Subcutaneous abdominal adipose tissue (tissue), 5 donors: ENCODE measurements around the gene LCN12.
A peak's percentile ranks its signal among the peaks of the same experiment; 100 is the strongest.

Source experiments
- H3K27ac ChIP-seq: one replicate; pipeline ENCODE4 v1.7.0; 2013; ENCODE audit warnings: low read depth, mild to moderate bottlenecking, inconsistent platforms, low read length, moderate library complexity
- H3K27me3 ChIP-seq, 5 donors: one replicate each; pipeline ENCODE4 v1.7.0; 2013; ENCODE audit warnings: low read length in 5 of 5, inconsistent platforms in 1 of 5; ENCODE audit not compliant: control insufficient read depth in 5 of 5, insufficient read depth in 4 of 5
- H3K36me3 ChIP-seq, 5 donors: one replicate each; pipeline ENCODE4 v1.7.0; 2013; ENCODE audit warnings: low read length in 5 of 5; ENCODE audit not compliant: control insufficient read depth in 5 of 5, insufficient read depth in 5 of 5
- H3K4me1 ChIP-seq, 5 donors: one replicate each; pipeline ENCODE4 v1.7.0; 2013; ENCODE audit warnings: low read length in 5 of 5, mild to moderate bottlenecking in 3 of 5, moderate library complexity in 1 of 5; ENCODE audit not compliant: control insufficient read depth in 5 of 5, insufficient read depth in 5 of 5
- H3K4me3 ChIP-seq, 5 donors: one replicate each; pipeline ENCODE4 v1.7.0; 2013; ENCODE audit warnings: low read length in 5 of 5, low read depth in 1 of 5
- H3K9ac ChIP-seq, 5 donors: one replicate each; pipeline ENCODE4 v1.7.0; 2013; ENCODE audit warnings: low read length in 5 of 5, mild to moderate bottlenecking in 4 of 5, moderate library complexity in 3 of 5
- H3K9me3 ChIP-seq, 5 donors: one replicate each; pipeline ENCODE4 v1.7.0; 2013; ENCODE audit warnings: low read length in 5 of 5; ENCODE audit not compliant: control insufficient read depth in 5 of 5
- donor health status: healthy.
- donor health status: healthy.
- donor health status: healthy.
- donor health status: healthy.
- donor health status: healthy.

Gene LCN12

DNA sequence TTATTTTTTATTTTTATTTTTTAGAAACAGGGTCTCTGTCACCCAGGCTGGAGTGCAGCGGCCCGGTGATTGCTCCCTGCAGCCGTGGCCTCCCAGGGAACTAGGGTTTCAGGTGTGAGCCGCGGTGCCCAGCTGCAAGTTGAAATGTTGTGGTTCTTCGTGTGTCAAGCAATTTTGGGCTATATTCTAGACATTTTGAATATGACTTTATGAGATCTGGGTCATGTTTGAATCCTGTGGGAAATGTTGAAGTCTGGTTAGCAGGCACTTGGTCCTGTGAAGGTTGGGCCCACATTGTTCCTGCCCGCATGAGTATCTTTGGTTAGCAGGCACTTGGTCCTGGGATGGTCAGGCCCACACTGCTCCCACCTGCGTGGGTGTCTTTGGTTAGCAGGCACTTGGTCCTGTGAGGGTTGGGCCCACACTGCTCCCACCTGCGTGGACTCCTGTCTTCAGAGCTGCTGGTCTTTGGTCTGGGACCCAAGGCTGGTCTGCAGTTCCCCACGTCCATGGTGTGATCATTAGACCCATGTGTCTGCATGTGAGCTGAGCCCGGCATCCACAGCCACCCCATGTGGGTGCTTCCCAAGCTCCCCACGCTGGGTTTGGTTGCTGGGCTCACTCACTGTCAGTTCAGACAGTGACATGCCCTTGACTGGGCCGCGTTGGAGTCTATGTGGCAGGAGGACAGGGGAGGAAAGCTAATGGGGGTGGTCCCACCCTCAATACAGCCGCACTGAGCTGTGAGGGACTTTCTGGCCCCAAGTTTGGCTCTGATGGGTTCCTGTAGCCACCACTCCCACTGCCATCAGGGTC is 14.7 kb upstream of the LCN12 start:
- Histone ChIP-seq H3K4me1 (peaks cover 3 to 50% (median 29%) of the 10 kb centered on the region in 5 donors), H3K27ac (no peak overlapping the region), H3K9ac (no peak overlapping the region), H3K27me3 (no peaks in the 10 kb centered on the region), H3K9me3 (peaks cover 0 to 3% (median 0%) of the 10 kb centered on the region in 5 donors), H3K4me3 (no peak overlapping the region), H3K36me3 (peaks cover 0 to 39% (median 33%) of the 10 kb centered on the region in 5 donors)

GRCh38 chr9:136939431-136939995 is 12.6 kb upstream of the LCN12 start:
- peak overlapping the region; percentile 46 for H3K27ac ChIP-seq
- H3K27me3 ChIP-seq = no peaks in the 10 kb centered on the region
- H3K36me3 ChIP-seq = peaks cover 0 to 47% (median 39%) of the 10 kb centered on the region in 5 donors
- no peak overlapping the region for H3K9ac ChIP-seq
- peaks cover 5 to 65% (median 43%) of the 10 kb centered on the region in 5 donors for H3K4me1 ChIP-seq
- no peak overlapping the region for H3K4me3 ChIP-seq
- H3K9me3 ChIP-seq = peaks cover 0 to 3% (median 0%) of the 10 kb centered on the region in 5 donors

GRCh38 chr9:136939996-136940525 is 12.0 kb upstream of the LCN12 start:
- Histone ChIP-seq H3K27me3 (no peaks in the 10 kb centered on the region), H3K27ac (peak overlapping the region; percentile 30), H3K4me3 (no peak overlapping the region), H3K36me3 (peaks cover 0 to 47% (median 39%) of the 10 kb centered on the region in 5 donors), H3K9me3 (peaks cover 0 to 3% (median 0%) of the 10 kb centered on the region in 5 donors), H3K9ac (no peak overlapping the region), H3K4me1 (peaks cover 5 to 69% (median 46%) of the 10 kb centered on the region in 5 donors)

- no peaks in the 10 kb centered on the region for H3K27me3 ChIP-seq
- peaks cover 0 to 47% (median 39%) of the 10 kb centered on the region in 5 donors for H3K36me3 ChIP-seq
- peaks cover 5 to 70% (median 46%) of the 10 kb centered on the region in 5 donors for H3K4me1 ChIP-seq
- H3K9me3 ChIP-seq = peaks cover 0 to 3% (median 0%) of the 10 kb centered on the region in 5 donors
- no peak overlapping the region for H3K4me3 ChIP-seq
- H3K9ac ChIP-seq = no peak overlapping the region
- peak overlapping the region; percentile 30 for H3K27ac ChIP-seq
Measured at GRCh38 chr9:136940526-136941230, 11.4 kb upstream of the LCN12 start.

- H3K27me3 ChIP-seq = no peaks in the 10 kb centered on the region
- no peak overlapping the region for H3K27ac ChIP-seq
- H3K9me3 ChIP-seq = peaks cover 0 to 3% (median 0%) of the 10 kb centered on the region in 5 donors
- H3K4me1 ChIP-seq = peaks cover 5 to 70% (median 46%) of the 10 kb centered on the region in 5 donors
- no peak overlapping the region for H3K4me3 ChIP-seq
- H3K36me3 ChIP-seq = peaks cover 0 to 47% (median 39%) of the 10 kb centered on the region in 5 donors
- no peak overlapping the region for H3K9ac ChIP-seq
Measured at GRCh38 chr9:136941231-136942111, 10.6 kb upstream of the LCN12 start.

DNA sequence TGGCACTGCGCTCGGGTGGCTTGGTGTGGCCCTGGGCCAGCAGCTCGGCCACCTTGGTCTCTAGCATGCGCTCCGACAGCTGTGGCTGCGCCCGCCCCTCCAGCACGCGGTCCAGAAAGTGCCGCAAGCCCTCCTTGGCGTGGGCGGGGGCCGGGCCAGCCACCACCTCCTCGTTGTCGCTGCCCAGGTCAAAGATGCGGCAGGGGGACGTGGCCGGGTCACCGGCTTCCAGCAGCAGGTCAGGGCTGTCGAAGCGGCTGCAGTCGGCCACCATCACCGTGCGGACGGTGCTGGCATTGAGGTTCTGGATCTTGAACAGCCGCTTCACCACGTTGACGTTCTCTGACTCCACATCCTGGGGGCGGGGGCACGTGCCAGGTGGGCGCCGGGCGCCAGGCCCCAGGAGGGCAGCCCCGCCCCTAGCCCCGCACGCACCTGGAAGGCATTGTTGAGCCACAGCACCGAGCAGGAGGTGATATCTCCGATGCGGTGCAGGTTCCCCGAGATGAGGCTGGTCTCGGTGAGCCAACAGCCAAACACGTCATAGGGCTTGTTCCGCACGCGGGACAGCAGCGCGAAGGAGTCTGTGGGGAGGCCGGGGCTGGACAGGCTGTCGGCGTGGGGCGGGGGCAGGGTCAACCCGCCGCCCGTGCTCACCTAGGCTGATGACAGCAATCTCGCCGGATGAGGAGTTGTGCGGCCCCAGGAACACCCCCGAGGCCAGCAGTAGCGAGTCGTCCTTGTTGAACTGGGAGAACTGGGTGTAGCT is 9.8 kb upstream of the LCN12 start:
- Histone ChIP-seq H3K27ac (no peak overlapping the region), H3K9ac (no peak overlapping the region), H3K27me3 (no peaks in the 10 kb centered on the region), H3K4me3 (no peak overlapping the region), H3K36me3 (peaks cover 0 to 47% (median 39%) of the 10 kb centered on the region in 5 donors), H3K9me3 (peaks cover 0 to 2% (median 0%) of the 10 kb centered on the region in 5 donors), H3K4me1 (peaks cover 5 to 75% (median 46%) of the 10 kb centered on the region in 5 donors)

DNA sequence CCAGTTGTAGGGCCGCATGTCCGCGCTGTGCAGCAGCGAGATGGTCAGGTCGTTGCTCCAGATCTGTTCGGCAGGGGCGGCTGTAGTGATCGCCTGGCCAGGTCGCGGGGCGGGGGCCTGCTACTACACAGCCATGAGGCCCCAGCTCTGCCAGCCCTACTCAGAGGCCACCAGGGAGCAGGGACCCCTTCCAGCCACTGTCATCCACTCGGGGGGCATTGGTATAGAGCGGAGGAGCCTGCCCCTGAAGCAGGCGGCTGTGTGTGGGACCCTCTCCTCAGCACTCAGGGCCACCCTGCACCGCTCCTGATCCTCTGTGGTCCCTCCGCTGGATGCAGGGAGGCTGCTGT is 9.2 kb upstream of the LCN12 start:
- H3K9me3 ChIP-seq = no peaks in the 10 kb centered on the region
- H3K4me3 ChIP-seq = peak overlapping the region in 2 of 5 donors; percentile 73 to 84
- no peak overlapping the region for H3K27ac ChIP-seq
- no peak overlapping the region for H3K9ac ChIP-seq
- peaks cover 0 to 45% (median 39%) of the 10 kb centered on the region in 5 donors for H3K36me3 ChIP-seq
- H3K4me1 ChIP-seq = peaks cover 5 to 75% (median 44%) of the 10 kb centered on the region in 5 donors
- no peaks in the 10 kb centered on the region for H3K27me3 ChIP-seq

- peaks cover 0 to 43% (median 39%) of the 10 kb centered on the region in 5 donors for H3K36me3 ChIP-seq
- no peaks in the 10 kb centered on the region for H3K9me3 ChIP-seq
- peak overlapping the region; percentile 56 to 87 (median 79) for H3K9ac ChIP-seq
- H3K27ac ChIP-seq = peak overlapping the region; percentile 77
- peak overlapping the region; percentile 35 to 87 (median 77) for H3K4me3 ChIP-seq
- peaks cover 5 to 73% (median 40%) of the 10 kb centered on the region in 5 donors for H3K4me1 ChIP-seq
- H3K27me3 ChIP-seq = no peaks in the 10 kb centered on the region
Measured at GRCh38 chr9:136943291-136944211, 8.5 kb upstream of the LCN12 start.
